Activated CD4-positive, alpha-beta T cell treated with anti-CD3 and anti-CD28 coated beads, Interleukin-2, amount 10 ng/mL, durations not matched to agents 7 days and 5 days (primary cell): ENCODE measurements around the gene CNPY4. TPM values are rescaled to one million over a fixed set of nuclear protein-coding genes. Genes with fewer than 3 reads are reported as not detected.
"Not testable (repeated sequence)": the region's sequence is repeated elsewhere in the genome, so short reads cannot be mapped to it uniquely, and the experiment has no call there.

Experiments
- CTCF ChIA-PET: fragments of 350-600 bp; sonication (Branson Sonifier 250); formaldehyde crosslinking; loops from one replicate; lab custom pipeline; 2021; ENCODE audit warnings: antibody characterized with exemption; lab: Charles Lee
- POLR2A ChIA-PET: fragments of 350-600 bp; sonication (Branson Sonifier 250); formaldehyde crosslinking; loops from one replicate; lab custom pipeline; 2021; ENCODE audit warnings: antibody characterized with exemption; lab: Charles Lee
- DNase-seq: peaks from one replicate; pipeline ENCODE4 v3.0.0-alpha.2; 2020
- H3K27ac Mint-ChIP-seq: one replicate; pipeline ENCODE4 v1.8.0; 2021; ENCODE audit warnings: mild to moderate bottlenecking, moderate library complexity, mixed read lengths
- H3K27me3 Mint-ChIP-seq: one replicate; pipeline ENCODE4 v1.8.0; 2021; ENCODE audit warnings: mixed read lengths
- H3K36me3 Mint-ChIP-seq: one replicate; pipeline ENCODE4 v1.8.0; 2021; ENCODE audit warnings: low read depth, mixed read lengths
- H3K4me1 Mint-ChIP-seq: one replicate; pipeline ENCODE4 v1.8.0; 2021; ENCODE audit warnings: mixed read lengths
- H3K4me3 Mint-ChIP-seq: one replicate; pipeline ENCODE4 v1.8.0; 2021; ENCODE audit warnings: mild to moderate bottlenecking, moderate library complexity, mixed read lengths
- H3K9me3 Mint-ChIP-seq: one replicate; pipeline ENCODE4 v1.8.0; 2021; ENCODE audit warnings: mixed read lengths
- total RNA-seq, 2 experiments: library from RNA; stranded (reverse); gene quantifications; one replicate each; pipeline ENCODE4 v1.2.3, GENCODE V29; 2021

Gene CNPY4
- total RNA-seq, 2 experiments from 2014 or later: 40.5 to 40.7 TPM

DNA sequence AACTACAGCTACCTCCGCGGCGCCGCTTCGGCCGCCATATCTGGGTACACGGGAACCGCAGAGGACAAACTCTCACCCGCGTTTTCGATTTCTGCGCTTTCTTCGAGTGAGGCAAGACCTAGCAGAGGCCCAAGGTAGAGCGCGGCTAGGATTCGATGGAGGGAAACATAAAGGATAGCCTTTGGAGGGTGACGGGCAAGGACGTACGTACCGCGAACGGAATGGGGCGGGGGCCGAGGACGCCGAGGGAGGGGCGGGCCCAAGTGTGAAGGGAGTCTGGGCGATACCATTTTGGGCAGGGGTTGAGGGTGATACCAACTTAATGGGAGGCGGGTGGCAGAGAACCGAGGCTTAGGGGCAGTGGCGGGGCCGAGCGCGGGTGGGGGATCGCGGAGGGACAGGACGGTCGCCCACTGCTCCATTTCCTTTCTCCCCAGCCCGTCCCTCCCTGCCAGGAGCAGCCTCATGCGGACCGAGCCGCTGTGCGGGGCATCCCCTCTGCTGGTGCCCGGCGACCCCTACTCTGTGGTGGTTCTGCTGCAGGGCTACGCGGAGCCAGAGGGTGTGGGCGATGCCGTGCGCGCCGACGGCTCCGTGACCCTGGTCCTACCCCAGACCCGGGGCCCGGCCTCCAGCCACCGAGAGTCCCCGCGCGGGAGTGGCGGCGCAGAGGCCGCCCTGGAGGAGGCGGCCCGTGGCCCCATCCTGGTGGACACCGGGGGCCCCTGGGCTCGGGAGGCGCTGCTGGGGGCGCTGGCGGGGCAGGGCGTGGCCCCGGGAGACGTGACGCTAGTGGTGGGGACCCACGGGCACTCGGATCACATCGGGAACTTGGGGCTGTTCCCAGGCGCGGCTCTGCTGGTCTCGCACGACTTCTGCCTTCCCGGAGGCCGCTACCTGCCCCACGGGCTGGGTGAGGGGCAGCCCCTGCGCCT, 7.8 kb downstream of the CNPY4 start, which contains the start of gene MBLAC1:
TSS of gene MBLAC1 (plus strand) at position 37 of the 935 bp plus-strand sequence. CDS start at position 466, 429 bp downstream.
- Mint-ChIP-seq H3K4me3 (peak within 1 kb of the TSS; percentile 100), H3K4me1 (peaks cover 51% of the 10 kb centered on the region), H3K27ac (peak within 1 kb of the TSS; percentile 100), H3K9me3 (no peaks in the 10 kb centered on the region), H3K27me3 (no peaks in the 10 kb centered on the region), H3K36me3 (peaks cover 27% of the 10 kb centered on the region)
- POLR2A ChIA-PET: interaction anchor here (0.7 kb wide), 1 partner anchor 27 kb away, joined by 3 read pairs; no protein-coding TSS in a partner anchor
- DNase-seq: peak; percentile 93
- CTCF ChIA-PET: interaction anchor here (0.6 to 5.9 kb wide), 12 partner anchors 13 to 497 kb away, joined by 3 to 39 read pairs (median 4); no protein-coding TSS in a partner anchor

DNA sequence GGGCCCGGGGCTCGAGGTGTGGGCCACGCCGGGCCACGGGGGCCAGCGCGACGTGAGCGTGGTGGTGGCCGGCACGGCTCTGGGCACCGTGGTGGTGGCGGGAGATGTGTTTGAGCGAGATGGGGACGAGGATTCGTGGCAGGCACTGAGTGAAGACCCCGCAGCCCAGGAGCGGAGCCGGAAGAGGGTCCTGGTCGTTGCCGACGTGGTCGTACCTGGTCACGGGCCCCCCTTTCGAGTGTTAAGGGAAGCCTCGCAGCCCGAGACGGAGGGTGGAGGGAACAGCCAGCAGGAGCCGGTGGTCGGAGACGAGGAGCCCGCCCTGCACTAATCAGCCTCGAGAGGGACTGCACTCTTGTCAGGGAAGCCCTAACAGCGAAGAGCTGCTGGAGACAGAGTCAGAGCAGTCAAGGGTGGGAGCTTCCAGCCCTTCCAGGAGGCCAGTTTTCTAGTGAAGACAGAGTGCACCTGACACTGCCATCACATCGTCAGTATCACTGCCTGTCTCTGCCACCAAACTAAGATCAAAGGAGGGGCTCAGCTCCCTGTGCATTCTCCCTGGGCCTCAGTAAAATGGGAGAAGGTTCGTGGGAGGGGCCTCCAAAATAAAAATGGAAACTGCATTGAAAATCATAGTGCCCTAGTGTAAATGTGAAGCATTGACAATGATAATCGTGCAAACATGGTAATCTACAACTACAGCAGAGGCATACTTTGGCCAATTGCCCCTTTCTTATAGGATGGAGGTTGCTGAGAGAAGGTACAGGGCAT, 8.6 kb downstream of the CNPY4 start:
- CTCF ChIA-PET: interaction anchor here (0.5 to 5.9 kb wide), 11 partner anchors 6 to 1237 kb away, joined by 3 to 39 read pairs (median 4); partner anchors contain the start of genes CNPY4 and MCM7
- POLR2A ChIA-PET: no interaction called here
- no peaks in the 10 kb centered on the region for H3K9me3 Mint-ChIP-seq
- H3K4me1 Mint-ChIP-seq: peaks cover 55% of the 10 kb centered on the region
- H3K27me3 Mint-ChIP-seq: no peaks in the 10 kb centered on the region
- peak overlapping the region; percentile 100 for H3K4me3 Mint-ChIP-seq
- H3K27ac Mint-ChIP-seq: peak overlapping the region; percentile 89
- H3K36me3 Mint-ChIP-seq: peaks cover 19% of the 10 kb centered on the region
- DNase-seq: peak; percentile 23

DNA sequence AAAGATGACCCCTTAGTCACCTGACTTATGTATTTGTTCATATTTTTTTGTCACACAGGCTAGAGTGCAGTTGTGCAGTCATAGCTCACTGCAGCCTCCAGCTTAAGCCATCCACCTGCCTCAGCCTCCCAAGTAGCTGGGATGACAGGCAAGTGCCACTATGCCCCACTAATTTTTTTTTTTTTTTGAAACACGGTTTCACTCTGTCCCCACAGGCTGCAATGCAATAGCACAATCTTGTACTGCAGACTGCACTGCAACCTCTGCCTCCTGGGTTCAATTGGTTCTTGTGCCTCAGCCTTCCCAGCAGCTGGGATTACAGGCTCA, 9.2 kb downstream of the CNPY4 start:
- peaks cover 55% of the 10 kb centered on the region for H3K4me1 Mint-ChIP-seq
- CTCF ChIA-PET: interaction anchor here (0.6 to 5.9 kb wide), 8 partner anchors 7 to 1238 kb away, joined by 3 to 39 read pairs (median 4); partner anchors contain the start of genes CNPY4 and MCM7

DNA sequence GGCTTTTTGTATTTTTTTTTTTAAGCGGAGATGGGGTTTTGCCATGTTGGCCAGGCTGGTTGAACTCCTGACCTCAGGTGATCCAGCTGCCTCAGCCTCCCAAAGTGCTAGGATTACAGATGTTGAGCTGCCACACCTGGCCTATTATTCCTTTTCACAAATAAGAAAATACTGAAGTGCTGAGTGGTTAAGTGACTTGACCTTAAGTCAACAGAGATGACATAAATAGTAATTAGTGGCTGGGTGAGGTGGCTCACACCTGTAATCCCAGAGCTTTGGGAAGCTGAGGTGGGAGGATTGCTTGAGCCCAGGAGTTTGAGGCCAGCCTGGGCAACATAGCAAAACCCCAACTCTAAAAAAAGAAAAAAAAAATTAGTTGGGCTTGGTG, 10.8 kb downstream of the CNPY4 start:
- H3K27me3 Mint-ChIP-seq, H3K4me3 Mint-ChIP-seq, H3K9me3 Mint-ChIP-seq, H3K36me3 Mint-ChIP-seq, H3K27ac Mint-ChIP-seq, POLR2A ChIA-PET, DNase-seq: not testable (repeated sequence)
- peaks cover 44% of the 10 kb centered on the region for H3K4me1 Mint-ChIP-seq
- CTCF ChIA-PET: interaction anchor here (0.7 to 5.9 kb wide), 18 partner anchors 8 to 299 kb away, joined by 3 to 39 read pairs (median 4); partner anchors contain the start of genes CNPY4, GPC2, LAMTOR4 and MEPCE

More for the DNA sequence above, 9.2 kb downstream of the CNPY4 start:
- peak overlapping the region; percentile 89 for H3K27ac Mint-ChIP-seq
- POLR2A ChIA-PET: no interaction called here
- peak overlapping the region; percentile 100 for H3K4me3 Mint-ChIP-seq
- H3K9me3 Mint-ChIP-seq: no peaks in the 10 kb centered on the region
- H3K27me3 Mint-ChIP-seq: no peaks in the 10 kb centered on the region
- no peak for DNase-seq
- peaks cover 19% of the 10 kb centered on the region for H3K36me3 Mint-ChIP-seq

DNA sequence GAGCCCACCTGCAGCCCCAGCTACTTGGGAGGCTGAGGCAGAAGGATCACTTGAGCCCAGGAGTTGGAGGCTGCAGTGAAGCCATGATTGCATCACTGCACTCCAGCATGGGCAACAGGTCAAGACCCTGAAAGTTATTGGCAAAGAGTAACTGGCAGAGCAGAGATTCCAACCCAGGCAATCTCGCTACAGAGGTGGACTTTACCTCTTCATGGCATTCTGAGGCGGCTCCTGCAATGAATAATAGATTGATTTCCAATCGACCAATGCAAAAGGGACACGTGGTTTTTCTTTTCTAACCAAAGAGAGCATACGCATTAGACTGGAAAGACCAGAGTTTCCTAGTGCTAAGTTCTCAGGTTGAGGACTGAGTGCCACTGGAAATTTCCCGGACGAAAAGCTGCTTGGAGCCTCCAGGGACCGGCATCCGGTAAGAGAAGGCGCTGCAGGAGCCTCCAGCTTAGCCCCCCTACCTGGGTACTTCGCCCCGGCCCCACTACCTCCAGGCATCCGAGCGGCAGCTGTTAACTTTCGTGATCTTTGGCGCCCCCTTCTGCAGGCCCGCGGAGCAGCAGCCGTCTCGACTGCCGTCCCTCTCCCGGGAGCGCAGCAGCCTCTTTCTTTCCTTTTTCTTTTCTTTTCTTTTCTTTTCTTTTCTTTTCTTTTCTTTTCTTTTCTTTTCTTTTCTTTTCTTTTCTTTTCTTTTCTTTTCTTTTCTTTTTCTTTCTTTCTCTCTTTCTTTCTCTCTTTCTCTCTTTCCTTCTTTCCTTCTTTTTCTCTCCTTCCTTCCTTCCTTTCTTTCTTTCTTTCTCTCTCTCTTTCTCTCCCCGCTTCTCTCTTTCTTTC, 11.4 kb downstream of the CNPY4 start:
- H3K4me1 Mint-ChIP-seq: peaks cover 39% of the 10 kb centered on the region
- ChIA-PET POLR2A (no interaction called here), CTCF (interaction anchor here (0.6 to 5.9 kb wide), 25 partner anchors 9 to 468 kb away, joined by 3 to 39 read pairs (median 3); partner anchors contain the start of genes AP4M1, CNPY4, GPC2 and LAMTOR4)
- peak; percentile 89 for DNase-seq
- H3K36me3 Mint-ChIP-seq: peaks cover 8% of the 10 kb centered on the region
- H3K9me3 Mint-ChIP-seq: no peaks in the 10 kb centered on the region
- no peak overlapping the region for H3K27ac Mint-ChIP-seq
- H3K27me3 Mint-ChIP-seq: no peaks in the 10 kb centered on the region
- peak overlapping the region; percentile 32 for H3K4me3 Mint-ChIP-seq

DNA sequence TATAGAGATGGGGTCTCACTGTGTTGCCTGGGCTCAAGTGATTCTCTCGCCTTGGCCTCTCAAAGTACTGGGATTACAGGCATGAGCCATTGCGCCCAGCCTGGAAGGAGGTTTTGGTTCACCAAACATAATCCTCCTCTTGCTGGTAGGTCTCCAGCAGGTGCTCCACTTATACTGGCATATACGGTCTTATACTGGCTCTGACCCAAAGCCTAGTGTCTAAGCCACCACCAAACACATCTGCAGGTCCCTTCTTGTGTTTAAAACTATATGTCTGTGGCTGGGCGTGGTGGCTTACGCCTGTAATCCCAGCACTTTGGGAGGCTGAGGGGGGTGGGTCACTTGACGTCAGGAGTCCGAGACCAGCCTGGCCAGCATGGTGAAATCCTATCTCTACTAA, 12.7 kb downstream of the CNPY4 start:
- H3K27ac Mint-ChIP-seq: peak overlapping the region; percentile 48
- POLR2A ChIA-PET: no interaction called here
- DNase-seq: no peak
- H3K9me3 Mint-ChIP-seq: no peaks in the 10 kb centered on the region
- H3K27me3 Mint-ChIP-seq: no peaks in the 10 kb centered on the region
- H3K4me1 Mint-ChIP-seq: peaks cover 28% of the 10 kb centered on the region
- no peak overlapping the region for H3K4me3 Mint-ChIP-seq
- CTCF ChIA-PET: interaction anchor here (0.6 to 5.9 kb wide), 22 partner anchors 9 to 291 kb away, joined by 3 to 39 read pairs (median 4); partner anchors contain the start of genes CNPY4, GPC2, LAMTOR4 and PVRIG
- no peaks in the 10 kb centered on the region for H3K36me3 Mint-ChIP-seq

DNA sequence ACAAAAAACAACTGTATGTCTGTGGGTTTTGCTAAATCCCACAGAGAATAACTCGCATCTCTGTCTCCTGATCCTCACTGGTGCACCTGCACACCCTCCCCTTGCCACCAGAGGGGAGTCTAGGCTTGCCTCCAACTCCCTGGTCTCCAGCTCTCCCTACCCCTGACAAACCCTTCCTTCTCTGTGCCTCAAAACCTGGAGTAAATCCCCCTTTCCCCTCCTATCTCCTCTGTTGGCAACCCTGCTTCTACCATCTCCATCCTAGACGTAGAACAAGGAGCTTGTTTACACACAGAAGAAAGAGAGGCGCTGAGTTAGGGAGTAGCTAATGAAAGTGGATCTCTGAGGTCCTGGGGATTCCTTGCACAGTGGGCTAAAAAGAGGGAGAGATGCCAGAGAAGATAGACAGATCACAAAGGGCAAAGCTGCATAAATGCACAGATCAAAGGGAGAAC, 13.3 kb downstream of the CNPY4 start:
- H3K36me3 Mint-ChIP-seq: no peaks in the 10 kb centered on the region
- no peaks in the 10 kb centered on the region for H3K9me3 Mint-ChIP-seq
- no peaks in the 10 kb centered on the region for H3K27me3 Mint-ChIP-seq
- peaks cover 30% of the 10 kb centered on the region for H3K4me1 Mint-ChIP-seq
- peak; percentile 77 for DNase-seq
- peak overlapping the region; percentile 48 for H3K27ac Mint-ChIP-seq
- no peak overlapping the region for H3K4me3 Mint-ChIP-seq
- ChIA-PET CTCF (interaction anchor here (0.5 to 5.9 kb wide), 33 partner anchors 8 to 304 kb away, joined by 3 to 39 read pairs (median 4); partner anchors contain the start of genes AP4M1, CNPY4, GJC3 and GPC2), POLR2A (no interaction called here)

DNA sequence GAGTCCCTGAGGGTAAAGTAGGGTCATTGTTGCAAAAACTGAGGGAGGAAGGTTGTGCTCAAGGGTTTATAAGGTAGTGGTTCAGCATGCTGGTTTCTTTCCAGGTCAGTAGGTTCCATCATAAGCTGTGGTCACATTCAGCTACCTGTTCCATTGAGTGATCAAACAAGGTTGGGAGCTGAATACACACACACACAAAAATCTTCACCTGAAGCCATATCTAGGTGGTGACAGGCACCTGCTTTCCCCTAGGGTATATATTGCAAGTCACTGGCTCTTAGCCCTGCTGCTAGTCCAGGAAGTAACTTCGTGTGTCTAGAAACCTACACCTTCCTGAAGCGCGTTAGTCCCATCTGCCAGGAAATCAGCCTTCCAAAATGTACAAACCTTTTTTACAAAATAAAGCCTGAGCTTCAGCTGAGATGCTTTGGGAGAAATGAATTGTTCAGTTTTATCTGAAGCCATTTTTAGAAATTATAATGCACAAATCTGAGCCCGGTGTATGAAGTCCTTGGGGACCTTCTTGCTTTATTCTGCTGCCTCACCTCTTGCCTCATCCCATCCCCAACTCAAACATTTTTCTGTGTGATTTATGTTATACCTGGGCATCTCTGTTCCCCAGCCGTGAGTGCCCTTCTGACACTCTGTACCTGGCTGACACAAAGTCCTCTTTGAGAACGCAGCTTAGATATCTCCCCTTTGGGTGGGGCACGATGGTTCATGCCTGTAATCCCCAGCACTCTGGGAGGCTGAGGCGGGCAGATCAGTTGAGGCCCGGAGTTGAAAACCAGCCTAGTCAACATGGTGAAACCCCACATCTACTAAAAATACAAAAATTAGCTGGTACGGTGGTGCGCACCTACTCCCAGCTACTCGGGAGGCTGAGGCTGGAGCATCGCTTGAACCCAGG, 18.7 kb downstream of the CNPY4 start:
- Mint-ChIP-seq H3K4me3 (no peak overlapping the region), H3K9me3 (no peaks in the 10 kb centered on the region), H3K36me3 (no peaks in the 10 kb centered on the region), H3K27me3 (no peaks in the 10 kb centered on the region), H3K27ac (peak overlapping the region; percentile 64), H3K4me1 (peaks cover 16% of the 10 kb centered on the region)
- ChIA-PET CTCF (interaction anchor here (0.6 to 1.7 kb wide), 6 partner anchors 11 to 1103 kb away, joined by 3 to 4 read pairs (median 3); partner anchors contain the start of gene LAMTOR4), POLR2A (no interaction called here)
- DNase-seq: no peak

DNA sequence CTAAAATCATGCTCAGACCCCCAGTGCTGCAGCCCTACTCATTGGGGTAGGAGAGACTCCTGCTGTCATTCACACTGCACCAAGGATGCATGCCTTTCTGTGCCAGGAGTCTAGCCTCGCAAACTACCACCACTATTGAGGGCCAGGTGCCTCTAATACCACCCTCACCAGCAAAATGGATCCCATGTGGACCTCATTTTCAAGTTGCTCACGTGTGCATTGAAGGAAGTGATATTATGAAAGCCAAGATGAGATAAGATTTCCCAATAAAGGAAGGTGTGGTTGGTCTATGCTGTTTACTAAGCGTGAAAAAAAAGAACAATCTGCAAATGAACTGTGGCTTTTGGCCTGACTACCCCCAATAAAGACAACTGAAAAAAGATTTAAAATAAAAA, 22.1 kb downstream of the CNPY4 start:
- ChIA-PET CTCF (interaction anchor here (0.8 to 3.0 kb wide), 5 partner anchors 9 to 23 kb away, joined by 3 to 15 read pairs (median 5); no protein-coding TSS in a partner anchor), POLR2A (no interaction called here)
- DNase-seq: no peak
- Mint-ChIP-seq H3K4me1 (peaks cover 16% of the 10 kb centered on the region), H3K27me3 (no peaks in the 10 kb centered on the region), H3K4me3 (no peak overlapping the region), H3K9me3 (no peaks in the 10 kb centered on the region), H3K36me3 (no peaks in the 10 kb centered on the region), H3K27ac (no peak overlapping the region)

DNA sequence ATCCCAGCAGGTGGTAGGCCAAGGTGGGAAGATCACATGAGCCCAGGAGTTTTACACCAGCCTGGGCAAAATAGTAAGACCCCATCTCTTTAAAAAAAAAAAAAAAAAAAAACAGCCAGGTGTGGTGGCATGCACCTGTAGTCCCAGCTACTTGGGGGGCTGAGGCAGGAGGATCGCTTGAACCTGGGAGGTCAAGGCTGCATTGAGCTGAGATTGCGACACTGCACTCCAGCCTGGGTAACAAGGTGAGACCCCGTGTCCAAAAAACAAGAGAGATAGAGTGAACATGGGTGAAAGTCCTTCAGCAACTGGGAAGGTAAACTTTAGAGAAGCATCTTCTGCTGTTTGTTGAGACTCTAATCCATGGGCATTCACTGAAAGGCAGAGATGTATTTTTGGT, 23.0 kb downstream of the CNPY4 start:
- Mint-ChIP-seq H3K4me3 (no peak overlapping the region), H3K36me3 (no peaks in the 10 kb centered on the region), H3K27me3 (no peaks in the 10 kb centered on the region), H3K4me1 (peaks cover 16% of the 10 kb centered on the region), H3K27ac (no peak overlapping the region), H3K9me3 (no peaks in the 10 kb centered on the region)
- POLR2A ChIA-PET: no interaction called here
- CTCF ChIA-PET: interaction anchor here (1.0 to 3.0 kb wide), 3 partner anchors 10 to 22 kb away, joined by 3 to 15 read pairs (median 5); no protein-coding TSS in a partner anchor
- no peak for DNase-seq
